ENCODE data around the gene ARHGAP33. TPM values are rescaled to one million over a fixed set of nuclear protein-coding genes. Genes with fewer than 3 reads are reported as not detected.

Gene ARHGAP33
- total RNA-seq, 4 donors from 2014 or later, result 1.3 to 8.4 (median 2.3) TPM

DNA sequence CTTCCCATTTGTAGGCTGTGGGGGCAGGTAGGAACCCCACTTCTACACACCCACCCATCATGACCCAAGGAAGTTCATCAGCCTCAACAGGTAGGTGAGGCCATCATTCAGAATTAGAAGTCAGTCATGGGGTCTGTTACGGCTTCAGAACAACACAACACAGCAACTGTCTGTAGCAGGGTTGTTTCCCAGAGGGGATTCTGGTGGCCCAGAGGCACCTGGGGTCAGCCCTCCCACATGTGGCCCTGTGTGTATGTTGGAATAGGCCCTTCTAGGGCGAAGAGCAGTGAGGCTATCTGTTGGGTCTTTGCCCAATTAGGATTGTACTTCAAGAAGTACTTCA lies 36.5 kb upstream of the ARHGAP33 start:
- DNase-seq, result no peak
- H3K4me1 ChIP-seq, result peaks cover 13 to 44% (median 15%) of the 10 kb centered on the region in 3 donors
- intact Hi-C loops (cut with DNase I), result no loop called here
- H3K9me3 ChIP-seq, result no peaks in the 10 kb centered on the region
- no peak overlapping the region for H3K4me3 ChIP-seq
- TF ChIP-seq POLR2A (IDR thresholded peaks at IDR 0.05), result no peak
- TF ChIP-seq, protein P1, sequence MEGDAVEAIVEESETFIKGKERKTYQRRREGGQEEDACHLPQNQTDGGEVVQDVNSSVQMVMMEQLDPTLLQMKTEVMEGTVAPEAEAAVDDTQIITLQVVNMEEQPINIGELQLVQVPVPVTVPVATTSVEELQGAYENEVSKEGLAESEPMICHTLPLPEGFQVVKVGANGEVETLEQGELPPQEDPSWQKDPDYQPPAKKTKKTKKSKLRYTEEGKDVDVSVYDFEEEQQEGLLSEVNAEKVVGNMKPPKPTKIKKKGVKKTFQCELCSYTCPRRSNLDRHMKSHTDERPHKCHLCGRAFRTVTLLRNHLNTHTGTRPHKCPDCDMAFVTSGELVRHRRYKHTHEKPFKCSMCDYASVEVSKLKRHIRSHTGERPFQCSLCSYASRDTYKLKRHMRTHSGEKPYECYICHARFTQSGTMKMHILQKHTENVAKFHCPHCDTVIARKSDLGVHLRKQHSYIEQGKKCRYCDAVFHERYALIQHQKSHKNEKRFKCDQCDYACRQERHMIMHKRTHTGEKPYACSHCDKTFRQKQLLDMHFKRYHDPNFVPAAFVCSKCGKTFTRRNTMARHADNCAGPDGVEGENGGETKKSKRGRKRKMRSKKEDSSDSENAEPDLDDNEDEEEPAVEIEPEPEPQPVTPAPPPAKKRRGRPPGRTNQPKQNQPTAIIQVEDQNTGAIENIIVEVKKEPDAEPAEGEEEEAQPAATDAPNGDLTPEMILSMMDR (IDR thresholded peaks at IDR 0.05), result no peak
- no peak overlapping the region for H3K27ac ChIP-seq
- H3K36me3 ChIP-seq, result peaks cover 22 to 67% (median 32%) of the 10 kb centered on the region in 3 donors
- WGBS, 2 donors, result 92 to 100% methylated on average over 1 to 2 of the region's 2 CpGs
- no peaks in the 10 kb centered on the region for H3K27me3 ChIP-seq

DNA sequence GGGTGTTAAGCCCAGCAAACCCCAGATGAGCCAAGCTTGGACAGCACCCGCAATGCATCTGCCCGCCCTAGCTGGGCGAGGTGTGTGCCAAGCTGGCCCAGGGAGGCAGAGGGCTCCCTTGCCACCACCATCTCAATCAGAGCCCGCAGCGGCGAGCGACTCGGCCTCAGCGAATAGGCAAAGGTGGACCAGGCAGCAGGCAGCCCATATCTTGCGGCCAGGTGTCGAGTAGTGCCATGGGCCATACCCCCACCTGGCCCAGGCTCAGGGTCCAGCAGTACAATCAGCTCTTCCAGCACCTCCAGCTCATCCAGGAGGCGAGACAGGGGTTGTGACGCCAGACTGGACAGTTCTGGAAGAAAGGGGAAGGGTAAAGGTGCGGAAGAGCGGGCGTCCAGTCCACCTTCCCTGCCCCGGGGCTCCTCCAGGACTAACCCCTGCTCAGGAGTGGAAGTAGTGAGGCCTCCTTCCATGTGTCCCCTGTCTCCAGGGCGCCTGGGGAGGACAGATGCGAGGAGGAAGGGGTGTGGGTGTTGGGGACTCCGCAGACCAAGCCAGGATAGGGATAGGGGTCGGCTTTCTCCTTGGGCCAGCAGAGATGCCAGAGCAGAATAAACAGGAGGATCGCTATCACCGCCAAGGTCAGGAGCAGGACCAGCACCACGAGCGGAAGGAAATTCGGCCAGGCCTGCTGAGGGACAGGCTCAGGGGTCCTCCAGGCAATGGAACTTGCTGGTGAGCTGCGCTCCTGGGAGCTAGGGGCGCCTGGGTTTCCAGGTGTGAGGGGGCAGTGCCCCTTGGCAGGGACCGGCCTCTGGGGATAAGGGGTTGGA lies 35.9 kb upstream of the ARHGAP33 start:
- intact Hi-C loops (cut with DNase I), result no loop called here
- 80 to 87% methylated on average over 1 to 9 of the region's 29 CpGs for WGBS, 2 donors

DNA sequence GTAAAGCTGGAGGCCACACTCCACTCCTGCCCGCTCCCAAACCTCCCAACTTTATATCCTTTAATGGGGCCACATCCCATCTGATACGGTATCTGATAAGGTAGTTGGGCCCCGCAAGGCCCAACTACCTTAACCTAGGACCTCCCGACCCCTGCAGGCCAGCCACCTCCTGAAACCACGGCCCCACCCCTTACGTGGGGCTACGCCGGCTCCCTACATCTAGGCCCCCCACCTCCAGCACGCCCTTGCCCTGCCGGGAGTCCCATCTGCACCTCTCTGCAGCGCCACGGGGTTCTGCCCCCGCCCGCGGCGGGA lies 35.3 kb upstream of the ARHGAP33 start:
- DNase-seq, result no peak
- WGBS, 2 donors, result 7 to 8% methylated on average over 3 to 4 of the region's 16 CpGs
- Histone ChIP-seq H3K27me3 (no peaks in the 10 kb centered on the region), H3K27ac (peak overlapping the region; percentile 61 to 92 (median 82)), H3K4me1 (peaks cover 20 to 53% (median 22%) of the 10 kb centered on the region in 3 donors), H3K36me3 (peaks cover 15 to 55% (median 27%) of the 10 kb centered on the region in 3 donors), H3K9me3 (no peaks in the 10 kb centered on the region), H3K4me3 (peak overlapping the region; percentile 46 to 74 (median 60))
- TF ChIP-seq, protein P1 (IDR thresholded peaks at IDR 0.05), result no peak
- no peak for TF ChIP-seq POLR2A (IDR thresholded peaks at IDR 0.05)
- intact Hi-C loops (cut with DNase I), result no loop called here

More for the DNA sequence above, 35.9 kb upstream of the ARHGAP33 start:
- Histone ChIP-seq H3K36me3 (peaks cover 18 to 61% (median 27%) of the 10 kb centered on the region in 3 donors), H3K4me1 (peaks cover 19 to 50% (median 21%) of the 10 kb centered on the region in 3 donors), H3K9me3 (no peaks in the 10 kb centered on the region), H3K27me3 (no peaks in the 10 kb centered on the region), H3K4me3 (peak overlapping the region; percentile 46 to 74 (median 60)), H3K27ac (peak overlapping the region; percentile 61 to 92 (median 82))
- DNase-seq, result no peak
- no peak for TF ChIP-seq POLR2A (IDR thresholded peaks at IDR 0.05)
- TF ChIP-seq, protein P1 (IDR thresholded peaks at IDR 0.05), result no peak

DNA sequence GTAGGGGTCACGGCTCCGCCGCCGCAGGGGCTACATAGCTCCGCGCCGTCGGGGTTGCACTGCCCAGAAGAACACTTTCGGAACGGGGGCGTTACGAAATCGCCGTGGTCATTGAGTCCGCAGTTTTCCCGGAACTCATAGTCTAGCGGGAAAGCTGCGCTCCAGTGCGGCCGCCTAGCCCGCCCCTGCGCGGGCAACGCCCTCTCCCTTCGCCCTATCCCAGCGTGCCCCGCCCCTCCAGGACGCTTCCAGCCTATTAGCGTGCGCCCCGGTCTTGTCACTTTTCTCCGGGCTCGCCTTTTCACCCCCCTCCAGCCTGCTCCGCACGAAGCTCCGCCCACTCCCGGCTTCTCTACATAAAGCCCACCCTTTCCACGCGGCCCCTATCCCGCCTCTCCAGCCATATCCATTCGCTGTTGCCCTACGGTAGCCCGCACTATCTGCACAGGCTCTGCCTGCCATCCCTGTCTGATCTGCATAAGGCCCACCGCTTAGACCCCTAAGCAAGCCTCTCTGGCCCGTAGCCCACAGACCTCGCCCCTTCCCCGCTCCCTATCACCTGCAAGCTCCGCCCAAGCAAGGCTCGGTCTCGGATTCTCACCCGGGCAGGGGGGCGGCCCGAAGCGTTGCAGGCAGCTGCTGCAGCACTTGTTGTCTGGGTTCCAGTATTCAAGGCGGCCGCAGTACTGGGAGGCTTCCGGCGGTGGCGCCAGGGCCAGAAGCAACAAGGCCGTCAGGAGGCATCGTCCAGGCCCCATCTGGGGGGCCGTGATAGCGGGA lies 34.8 kb upstream of the ARHGAP33 start:
- 0% methylated on average over 25 to 36 of the region's 63 CpGs for WGBS, 2 donors
- intact Hi-C loops (cut with DNase I), result no loop called here
- H3K27ac ChIP-seq, result peak overlapping the region; percentile 69 to 92 (median 82)

More for the DNA sequence above, 34.8 kb upstream of the ARHGAP33 start:
- Histone ChIP-seq H3K4me3 (peak overlapping the region; percentile 46 to 74 (median 60)), H3K9me3 (no peaks in the 10 kb centered on the region), H3K4me1 (peaks cover 20 to 54% (median 22%) of the 10 kb centered on the region in 3 donors), H3K27me3 (no peaks in the 10 kb centered on the region), H3K36me3 (peaks cover 10 to 50% (median 27%) of the 10 kb centered on the region in 3 donors)
- TF ChIP-seq, protein P1 (IDR thresholded peaks at IDR 0.05), result peak in 1 of 6 experiments; percentile 29
- peak in 1 of 4 donors; percentile 51 for TF ChIP-seq POLR2A (IDR thresholded peaks at IDR 0.05)
- DNase-seq, result peak; percentile 91

All from esophagus squamous epithelium (tissue), 5 donors.